GM12874 (cell line): ENCODE measurements around the gene SLC23A3.

Source experiments
- CTCF ChIP-seq: IDR thresholded peaks from 2 replicates; pipeline ENCODE4 v1.5.1; 2011; ENCODE audit warnings: low read depth, mild to moderate bottlenecking, control low read depth, low read length, moderate library complexity; ENCODE audit not compliant: insufficient read depth

SLC23A3 gene

GRCh38 chr2:219207884-219208740, 38.3 kb upstream of the SLC23A3 start:
- TF ChIP-seq CTCF: no peak

- TF ChIP-seq CTCF: no peak
Measured at GRCh38 chr2:219207134-219207883, 37.5 kb upstream of the SLC23A3 start.

- TF ChIP-seq CTCF: no peak
Measured at GRCh38 chr2:219206328-219207133, 36.7 kb upstream of the SLC23A3 start, which contains the start of gene ZFAND2B. ZFAND2B (plus strand) TSS chr2:219206782; CDS start chr2:219206988, 206 bp downstream.

- TF ChIP-seq CTCF: no peak
Measured at GRCh38 chr2:219205981-219206327, 36.1 kb upstream of the SLC23A3 start.

GRCh38 chr2:219205165-219205538, 35.3 kb upstream of the SLC23A3 start:
- TF ChIP-seq CTCF: no peak

GRCh38 chr2:219204425-219205164, 34.8 kb upstream of the SLC23A3 start:
- no peak for TF ChIP-seq CTCF
